ENCODE measurements around the gene UVRAG.

Gene UVRAG

DNA sequence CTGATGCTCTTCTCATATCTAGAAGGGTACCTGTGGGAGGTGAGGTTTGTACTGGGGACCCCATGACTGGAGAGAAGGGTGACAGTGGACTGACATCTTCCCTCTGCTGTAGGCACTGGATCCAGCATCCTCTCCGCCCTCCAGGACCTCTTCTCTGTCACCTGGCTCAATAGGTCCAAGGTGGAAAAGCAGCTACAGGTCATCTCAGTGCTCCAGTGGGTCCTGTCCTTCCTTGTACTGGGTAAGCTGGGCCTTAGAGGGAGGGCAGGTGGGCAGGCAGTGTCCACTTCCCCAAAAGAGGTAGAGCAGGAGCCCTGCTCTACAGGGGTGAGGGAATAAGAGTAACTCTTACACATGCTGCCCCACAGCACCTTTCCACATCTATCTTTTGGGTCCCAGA is 30.5 kb upstream of the UVRAG start:
- TF ChIP-seq ZNF274 (IDR thresholded peaks at IDR 0.05; ENCODE audit: low read depth, low read length) (no peak), YY1 (IDR thresholded peaks at IDR 0.05; ENCODE audit: insufficient read depth, insufficient read length) (no peak), SUZ12 (IDR thresholded peaks at IDR 0.05; ENCODE audit: extremely low read depth, insufficient read depth, insufficient read length) (no peak)
- Histone ChIP-seq H3K4me1 (ENCODE audit: insufficient read depth, insufficient read length) (peaks cover 5% of the 10 kb centered on the region), H3K9me3 (ENCODE audit: insufficient read depth, low read length) (no peaks in the 10 kb centered on the region), H3K4me3 (ENCODE audit: insufficient read length, low read depth) (no peak overlapping the region), H3K36me3 (ENCODE audit: insufficient read depth, insufficient read length, low read length) (no peaks in the 10 kb centered on the region), H3K27me3 (ENCODE audit: insufficient read depth, insufficient read length) (no peaks in the 10 kb centered on the region), H3K9ac (ENCODE audit: insufficient read length, low read depth) (no peak overlapping the region)
- no peak for DNase-seq (ENCODE audit: low read depth, low spot score)

DNA sequence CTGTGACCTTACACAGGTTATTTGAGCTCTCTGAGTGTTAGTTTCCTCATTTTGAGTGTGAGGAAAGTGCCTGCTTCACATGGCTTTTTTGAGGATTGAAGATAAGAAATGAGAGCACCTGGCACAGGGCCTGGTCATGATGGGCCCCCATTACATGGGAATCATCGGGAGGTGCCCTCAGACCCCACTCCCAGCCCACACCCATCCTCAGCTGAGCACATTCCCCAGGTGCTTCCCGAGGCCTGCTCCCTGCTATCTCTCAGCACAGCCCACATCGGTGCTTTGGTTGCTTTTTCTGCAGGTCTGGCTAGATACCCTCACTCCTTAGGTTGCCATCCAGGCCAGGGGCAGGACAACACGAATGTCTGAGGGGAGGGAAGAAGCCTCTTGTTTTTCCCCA is 29.8 kb upstream of the UVRAG start:
- no peak for TF ChIP-seq ZNF274 (IDR thresholded peaks at IDR 0.05; ENCODE audit: low read depth, low read length)
- no peak for TF ChIP-seq YY1 (IDR thresholded peaks at IDR 0.05; ENCODE audit: insufficient read depth, insufficient read length)
- no peak for TF ChIP-seq SUZ12 (IDR thresholded peaks at IDR 0.05; ENCODE audit: extremely low read depth, insufficient read depth, insufficient read length)
- Histone ChIP-seq H3K9ac (ENCODE audit: insufficient read length, low read depth) (no peak overlapping the region), H3K4me3 (ENCODE audit: insufficient read length, low read depth) (no peak overlapping the region), H3K9me3 (ENCODE audit: insufficient read depth, low read length) (no peaks in the 10 kb centered on the region), H3K4me1 (ENCODE audit: insufficient read depth, insufficient read length) (peaks cover 3% of the 10 kb centered on the region), H3K27me3 (ENCODE audit: insufficient read depth, insufficient read length) (no peaks in the 10 kb centered on the region), H3K36me3 (ENCODE audit: insufficient read depth, insufficient read length, low read length) (no peaks in the 10 kb centered on the region)
- no peak for DNase-seq (ENCODE audit: low read depth, low spot score)

DNA sequence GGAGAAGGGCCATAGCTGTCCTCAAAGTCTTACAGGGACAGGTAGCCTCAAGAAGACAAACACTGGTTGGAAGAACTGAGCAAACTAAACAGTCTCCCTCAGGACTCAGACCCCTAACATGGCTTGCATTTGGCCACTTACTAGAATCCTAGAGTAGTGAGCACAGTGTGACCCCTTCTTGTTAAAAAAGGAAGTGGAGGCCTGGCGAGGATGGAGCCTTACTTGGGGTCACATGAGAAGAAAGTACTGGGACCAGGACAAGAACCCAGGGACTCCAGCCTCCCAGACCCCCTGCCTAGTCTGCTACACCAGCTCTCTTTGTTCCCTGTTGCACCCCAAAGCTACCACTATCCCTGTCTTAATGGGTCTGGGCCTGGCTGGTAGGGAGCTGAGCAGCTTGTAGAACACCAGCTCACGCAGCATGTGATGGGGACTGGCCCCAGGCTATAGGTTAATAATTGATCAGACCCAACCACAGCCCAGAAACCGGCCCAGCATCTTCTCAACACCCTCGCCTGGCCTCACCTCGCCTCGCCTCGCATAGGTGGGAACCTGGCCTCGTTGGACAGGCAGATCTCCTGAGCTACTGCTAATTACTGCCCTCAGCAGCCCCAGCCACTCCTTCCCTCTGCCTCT is 28.8 kb upstream of the UVRAG start:
- H3K27me3 ChIP-seq (ENCODE audit: insufficient read depth, insufficient read length), result no peaks in the 10 kb centered on the region
- H3K4me1 ChIP-seq (ENCODE audit: insufficient read depth, insufficient read length), result peaks cover 3% of the 10 kb centered on the region
- H3K9ac ChIP-seq (ENCODE audit: insufficient read length, low read depth), result no peak overlapping the region
- no peaks in the 10 kb centered on the region for H3K9me3 ChIP-seq (ENCODE audit: insufficient read depth, low read length)
- H3K4me3 ChIP-seq (ENCODE audit: insufficient read length, low read depth), result no peak overlapping the region
- no peaks in the 10 kb centered on the region for H3K36me3 ChIP-seq (ENCODE audit: insufficient read depth, insufficient read length, low read length)
- TF ChIP-seq SUZ12 (IDR thresholded peaks at IDR 0.05; ENCODE audit: extremely low read depth, insufficient read depth, insufficient read length) (no peak), YY1 (IDR thresholded peaks at IDR 0.05; ENCODE audit: insufficient read depth, insufficient read length) (no peak), ZNF274 (IDR thresholded peaks at IDR 0.05; ENCODE audit: low read depth, low read length) (no peak)
- DNase-seq (ENCODE audit: low read depth, low spot score), result no peak

DNA sequence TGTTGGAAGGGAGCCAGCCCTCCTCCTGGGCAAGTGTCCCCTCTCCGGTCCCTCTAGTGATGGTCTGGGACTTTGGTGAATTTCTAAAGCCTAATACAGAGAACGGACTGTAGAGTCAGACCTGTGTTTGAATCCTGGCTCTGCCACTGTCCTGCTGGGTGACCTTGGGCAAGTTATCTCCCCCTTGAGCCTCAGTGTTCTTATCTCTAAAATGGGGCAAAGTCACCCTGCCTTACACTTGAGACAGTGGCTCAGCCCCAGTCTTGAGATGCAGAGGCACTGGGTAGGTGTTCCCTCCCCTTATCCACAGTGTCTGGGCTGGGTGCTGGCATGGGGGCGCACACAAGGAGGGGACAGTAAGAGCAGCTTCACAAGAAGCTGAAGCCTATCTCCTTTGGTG is 25.5 kb upstream of the UVRAG start:
- no peak for TF ChIP-seq SUZ12 (IDR thresholded peaks at IDR 0.05; ENCODE audit: extremely low read depth, insufficient read depth, insufficient read length)
- no peak for TF ChIP-seq YY1 (IDR thresholded peaks at IDR 0.05; ENCODE audit: insufficient read depth, insufficient read length)
- TF ChIP-seq ZNF274 (IDR thresholded peaks at IDR 0.05; ENCODE audit: low read depth, low read length), result no peak
- no peaks in the 10 kb centered on the region for H3K27me3 ChIP-seq (ENCODE audit: insufficient read depth, insufficient read length)

DNA sequence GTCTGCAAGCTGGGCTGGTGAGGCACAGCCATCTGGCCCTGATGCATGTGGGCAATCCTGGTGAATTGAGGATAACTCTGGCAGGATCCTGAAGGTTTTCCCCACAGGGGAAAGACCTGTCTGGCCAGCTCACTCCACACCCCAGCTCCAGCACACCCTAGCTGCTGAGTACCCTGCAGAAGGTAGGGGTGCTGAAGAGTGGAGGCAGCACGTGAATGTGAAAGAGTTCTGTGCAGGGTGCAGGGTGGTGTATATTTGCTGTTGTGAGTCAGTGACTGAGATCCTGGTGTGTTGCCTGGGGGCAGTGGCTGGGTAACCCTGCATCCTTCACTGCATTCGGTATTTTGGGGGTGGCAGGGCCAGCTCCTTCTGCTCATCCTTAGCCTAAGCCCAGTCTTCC is 24.0 kb upstream of the UVRAG start:
- no peaks in the 10 kb centered on the region for H3K27me3 ChIP-seq (ENCODE audit: insufficient read depth, insufficient read length)
- no peak for DNase-seq (ENCODE audit: low read depth, low spot score)
- TF ChIP-seq YY1 (IDR thresholded peaks at IDR 0.05; ENCODE audit: insufficient read depth, insufficient read length), result no peak
- TF ChIP-seq ZNF274 (IDR thresholded peaks at IDR 0.05; ENCODE audit: low read depth, low read length), result no peak
- TF ChIP-seq SUZ12 (IDR thresholded peaks at IDR 0.05; ENCODE audit: extremely low read depth, insufficient read depth, insufficient read length), result no peak

More for the DNA sequence above, 25.5 kb upstream of the UVRAG start:
- no peaks in the 10 kb centered on the region for H3K9me3 ChIP-seq (ENCODE audit: insufficient read depth, low read length)
- no peak overlapping the region for H3K9ac ChIP-seq (ENCODE audit: insufficient read length, low read depth)
- H3K36me3 ChIP-seq (ENCODE audit: insufficient read depth, insufficient read length, low read length), result no peaks in the 10 kb centered on the region
- peaks cover 4% of the 10 kb centered on the region for H3K4me1 ChIP-seq (ENCODE audit: insufficient read depth, insufficient read length)
- no peak overlapping the region for H3K4me3 ChIP-seq (ENCODE audit: insufficient read length, low read depth)
- DNase-seq (ENCODE audit: low read depth, low spot score), result no peak

DNA sequence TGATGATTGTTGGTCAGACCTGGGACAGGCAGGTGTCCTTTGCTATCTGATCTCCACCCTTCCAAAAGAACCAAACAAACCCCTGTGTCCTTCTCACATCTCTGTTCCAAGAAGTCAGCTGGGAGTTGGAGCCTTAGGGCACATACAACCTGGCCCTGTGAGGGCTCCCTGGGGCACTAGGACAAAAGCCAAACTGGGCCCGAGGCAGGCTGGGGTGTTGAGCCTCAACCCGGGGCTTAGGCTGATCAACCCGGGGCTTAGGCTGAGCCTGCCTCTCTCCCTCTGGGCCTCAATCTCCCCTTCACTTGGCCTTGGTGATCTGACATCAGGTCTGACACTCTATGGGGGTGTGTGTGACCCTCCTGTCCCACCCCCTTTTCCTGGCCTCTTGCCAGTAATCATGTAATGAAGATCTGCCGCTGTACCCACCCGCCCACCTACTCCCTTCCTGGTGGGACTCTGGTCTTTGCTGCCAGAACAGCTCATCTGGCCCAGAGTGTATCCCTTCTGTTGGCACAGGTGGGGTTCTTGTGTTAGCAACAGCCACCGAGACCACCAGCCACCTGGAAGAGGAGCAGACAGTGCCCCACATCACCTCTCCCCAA is 22.8 kb upstream of the UVRAG start:
- TF ChIP-seq YY1 (IDR thresholded peaks at IDR 0.05; ENCODE audit: insufficient read depth, insufficient read length), result no peak
- no peak for TF ChIP-seq ZNF274 (IDR thresholded peaks at IDR 0.05; ENCODE audit: low read depth, low read length)
- Histone ChIP-seq H3K27me3 (ENCODE audit: insufficient read depth, insufficient read length) (no peaks in the 10 kb centered on the region), H3K36me3 (ENCODE audit: insufficient read depth, insufficient read length, low read length) (no peaks in the 10 kb centered on the region), H3K9me3 (ENCODE audit: insufficient read depth, low read length) (no peaks in the 10 kb centered on the region), H3K4me3 (ENCODE audit: insufficient read length, low read depth) (no peak overlapping the region), H3K9ac (ENCODE audit: insufficient read length, low read depth) (no peak overlapping the region), H3K4me1 (ENCODE audit: insufficient read depth, insufficient read length) (peaks cover 7% of the 10 kb centered on the region)
- no peak for DNase-seq (ENCODE audit: low read depth, low spot score)

More for the DNA sequence above, 24.0 kb upstream of the UVRAG start:
- Histone ChIP-seq H3K4me1 (ENCODE audit: insufficient read depth, insufficient read length) (peaks cover 7% of the 10 kb centered on the region), H3K9me3 (ENCODE audit: insufficient read depth, low read length) (no peaks in the 10 kb centered on the region), H3K9ac (ENCODE audit: insufficient read length, low read depth) (no peak overlapping the region), H3K36me3 (ENCODE audit: insufficient read depth, insufficient read length, low read length) (no peaks in the 10 kb centered on the region), H3K4me3 (ENCODE audit: insufficient read length, low read depth) (no peak overlapping the region)

DNA sequence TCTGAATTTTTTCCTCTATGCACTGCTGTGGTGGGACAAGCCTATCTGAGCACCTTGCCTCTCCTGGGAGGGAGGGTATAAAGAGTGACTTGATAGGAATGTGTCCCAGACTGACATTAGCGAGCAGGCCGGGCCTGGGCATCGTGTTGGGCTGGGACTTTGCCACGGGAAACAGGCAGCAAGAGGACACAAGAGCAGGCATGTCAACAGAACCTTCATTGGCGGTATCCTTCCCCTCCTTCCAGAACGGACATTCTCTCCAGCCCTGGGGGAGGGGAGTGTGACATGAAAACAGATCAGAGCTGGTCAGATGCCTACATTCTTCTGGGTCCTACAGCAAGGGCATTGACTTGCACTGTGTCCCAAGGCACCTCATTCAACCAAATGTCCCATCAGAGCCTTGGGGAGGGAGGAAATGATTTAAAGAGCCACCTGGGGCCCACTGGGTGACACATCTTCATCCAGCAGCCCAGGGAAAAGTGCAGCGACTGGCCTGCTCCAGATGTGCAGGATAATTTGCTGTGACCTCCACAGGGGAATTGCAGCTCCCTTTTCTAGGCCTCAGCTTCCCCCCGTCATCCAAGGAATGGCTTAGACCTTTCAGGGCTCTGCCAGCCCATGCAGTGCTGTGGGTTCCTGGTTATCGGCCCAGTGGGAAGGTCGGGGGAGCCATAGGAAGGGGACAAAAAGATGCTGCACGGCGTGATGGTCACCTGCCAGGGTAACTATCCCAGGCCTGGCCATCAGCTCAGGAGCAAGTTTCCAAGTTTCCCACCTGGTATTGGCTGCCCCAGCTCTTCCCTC is 21.8 kb upstream of the UVRAG start:
- Histone ChIP-seq H3K9me3 (ENCODE audit: insufficient read depth, low read length) (no peaks in the 10 kb centered on the region), H3K9ac (ENCODE audit: insufficient read length, low read depth) (no peak overlapping the region), H3K36me3 (ENCODE audit: insufficient read depth, insufficient read length, low read length) (no peaks in the 10 kb centered on the region), H3K4me3 (ENCODE audit: insufficient read length, low read depth) (no peak overlapping the region), H3K4me1 (ENCODE audit: insufficient read depth, insufficient read length) (peaks cover 7% of the 10 kb centered on the region), H3K27me3 (ENCODE audit: insufficient read depth, insufficient read length) (no peaks in the 10 kb centered on the region)
- no peak for DNase-seq (ENCODE audit: low read depth, low spot score)
- TF ChIP-seq ZNF274 (IDR thresholded peaks at IDR 0.05; ENCODE audit: low read depth, low read length) (no peak), SUZ12 (IDR thresholded peaks at IDR 0.05; ENCODE audit: extremely low read depth, insufficient read depth, insufficient read length) (no peak), YY1 (IDR thresholded peaks at IDR 0.05; ENCODE audit: insufficient read depth, insufficient read length) (no peak)
